ENCODE measurements around the gene ABI2.
"Not testable (repeated sequence)": the region's sequence is repeated elsewhere in the genome, so short reads cannot be mapped to it uniquely, and the experiment has no call there.

ABI2 gene

GRCh38 chr2:203376173-203376572 lies 48.0 kb downstream of the ABI2 start:
- no peak overlapping the region for H3K4me3 ChIP-seq (ENCODE audit: low read depth, low read length)
- DNase-seq (ENCODE audit: low read depth): no peak
- in situ Hi-C loops (cut with HindIII; ENCODE audit: low sequenced_read_pairs): no loop called here
- TF ChIP-seq, protein P1, sequence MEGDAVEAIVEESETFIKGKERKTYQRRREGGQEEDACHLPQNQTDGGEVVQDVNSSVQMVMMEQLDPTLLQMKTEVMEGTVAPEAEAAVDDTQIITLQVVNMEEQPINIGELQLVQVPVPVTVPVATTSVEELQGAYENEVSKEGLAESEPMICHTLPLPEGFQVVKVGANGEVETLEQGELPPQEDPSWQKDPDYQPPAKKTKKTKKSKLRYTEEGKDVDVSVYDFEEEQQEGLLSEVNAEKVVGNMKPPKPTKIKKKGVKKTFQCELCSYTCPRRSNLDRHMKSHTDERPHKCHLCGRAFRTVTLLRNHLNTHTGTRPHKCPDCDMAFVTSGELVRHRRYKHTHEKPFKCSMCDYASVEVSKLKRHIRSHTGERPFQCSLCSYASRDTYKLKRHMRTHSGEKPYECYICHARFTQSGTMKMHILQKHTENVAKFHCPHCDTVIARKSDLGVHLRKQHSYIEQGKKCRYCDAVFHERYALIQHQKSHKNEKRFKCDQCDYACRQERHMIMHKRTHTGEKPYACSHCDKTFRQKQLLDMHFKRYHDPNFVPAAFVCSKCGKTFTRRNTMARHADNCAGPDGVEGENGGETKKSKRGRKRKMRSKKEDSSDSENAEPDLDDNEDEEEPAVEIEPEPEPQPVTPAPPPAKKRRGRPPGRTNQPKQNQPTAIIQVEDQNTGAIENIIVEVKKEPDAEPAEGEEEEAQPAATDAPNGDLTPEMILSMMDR (IDR thresholded peaks at IDR 0.05; ENCODE audit: low read depth, low read length, missing control alignments): peak; percentile 9

- TF ChIP-seq, protein P1 (IDR thresholded peaks at IDR 0.05; ENCODE audit: low read depth, low read length, missing control alignments): no peak
- in situ Hi-C loops (cut with HindIII; ENCODE audit: low sequenced_read_pairs): no loop called here
- DNase-seq (ENCODE audit: low read depth): no peak
- H3K4me3 ChIP-seq (ENCODE audit: low read depth, low read length): no peak overlapping the region
Measured at GRCh38 chr2:203379156-203379555, 51.0 kb downstream of the ABI2 start.

GRCh38 chr2:203383038-203383437 lies 54.8 kb downstream of the ABI2 start:
- TF ChIP-seq, protein P1 (IDR thresholded peaks at IDR 0.05; ENCODE audit: low read depth, low read length, missing control alignments): no peak
- DNase-seq (ENCODE audit: low read depth): no peak
- in situ Hi-C loops (cut with HindIII; ENCODE audit: low sequenced_read_pairs): no loop called here
- H3K4me3 ChIP-seq (ENCODE audit: low read depth, low read length): no peak overlapping the region

DNA sequence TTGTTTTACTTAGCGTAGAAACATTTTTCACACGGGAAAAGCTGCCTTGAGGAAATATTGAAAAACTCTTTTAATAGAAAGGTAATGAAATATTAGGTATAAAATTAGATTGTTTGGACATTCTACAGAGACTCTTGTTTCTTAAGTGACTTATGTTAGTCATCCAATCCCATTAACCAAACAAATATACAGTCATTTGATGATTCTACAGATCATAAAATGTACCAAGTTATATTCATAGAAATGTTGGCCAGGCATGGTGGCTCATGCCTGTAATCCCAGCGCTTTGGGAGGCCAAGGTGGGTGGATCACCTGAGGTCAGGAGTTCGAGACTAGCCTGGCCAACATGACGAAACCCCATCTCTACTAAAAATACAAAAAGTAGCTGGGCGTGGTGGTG lies 60.0 kb downstream of the ABI2 start:
- H3K4me3 ChIP-seq (ENCODE audit: low read depth, low read length); in situ Hi-C loops (cut with HindIII; ENCODE audit: low sequenced_read_pairs); DNase-seq (ENCODE audit: low read depth): not testable (repeated sequence)

- TF ChIP-seq, protein P1 (IDR thresholded peaks at IDR 0.05; ENCODE audit: low read depth, low read length, missing control alignments): no peak
- H3K4me3 ChIP-seq (ENCODE audit: low read depth, low read length): no peak overlapping the region
- DNase-seq (ENCODE audit: low read depth): no peak
- in situ Hi-C loops (cut with HindIII; ENCODE audit: low sequenced_read_pairs): no loop called here
Measured at GRCh38 chr2:203394519-203395227, 66.5 kb downstream of the ABI2 start.

- H3K4me3 ChIP-seq (ENCODE audit: low read depth, low read length): no peak overlapping the region
- TF ChIP-seq, protein P1 (IDR thresholded peaks at IDR 0.05; ENCODE audit: low read depth, low read length, missing control alignments): no peak
- DNase-seq (ENCODE audit: low read depth): no peak
- in situ Hi-C loops (cut with HindIII; ENCODE audit: low sequenced_read_pairs): no loop called here
Measured at GRCh38 chr2:203395858-203396257, 67.7 kb downstream of the ABI2 start.

DNA sequence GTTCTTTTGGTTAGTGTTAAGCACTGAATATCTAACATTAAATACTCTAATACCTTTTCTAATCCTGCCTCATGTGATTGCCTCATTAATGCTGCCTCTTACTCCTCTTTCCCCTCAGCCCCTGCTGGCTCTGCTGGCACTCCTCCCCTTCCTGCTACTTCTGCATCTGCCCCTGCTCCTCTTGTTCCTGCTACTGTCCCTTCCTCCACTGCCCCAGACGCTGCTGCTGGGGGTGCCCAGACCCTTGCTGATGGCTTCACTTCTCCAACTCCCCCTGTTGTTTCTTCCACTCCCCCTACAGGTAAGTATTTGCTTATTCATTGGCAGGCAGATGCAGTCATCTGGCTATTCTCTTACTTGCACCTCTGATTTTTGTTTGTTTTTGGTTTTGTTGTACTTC lies 68.5 kb downstream of the ABI2 start:
- in situ Hi-C loops (cut with HindIII; ENCODE audit: low sequenced_read_pairs): no loop called here
- no peak overlapping the region for H3K4me3 ChIP-seq (ENCODE audit: low read depth, low read length)
- TF ChIP-seq, protein P1 (IDR thresholded peaks at IDR 0.05; ENCODE audit: low read depth, low read length, missing control alignments): peak; percentile 40
- no peak for DNase-seq (ENCODE audit: low read depth)

Measured in astrocyte of the cerebellum (primary cell).